ENCODE results near the gene ROGDI.

ROGDI gene, protein sequence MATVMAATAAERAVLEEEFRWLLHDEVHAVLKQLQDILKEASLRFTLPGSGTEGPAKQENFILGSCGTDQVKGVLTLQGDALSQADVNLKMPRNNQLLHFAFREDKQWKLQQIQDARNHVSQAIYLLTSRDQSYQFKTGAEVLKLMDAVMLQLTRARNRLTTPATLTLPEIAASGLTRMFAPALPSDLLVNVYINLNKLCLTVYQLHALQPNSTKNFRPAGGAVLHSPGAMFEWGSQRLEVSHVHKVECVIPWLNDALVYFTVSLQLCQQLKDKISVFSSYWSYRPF

DNA sequence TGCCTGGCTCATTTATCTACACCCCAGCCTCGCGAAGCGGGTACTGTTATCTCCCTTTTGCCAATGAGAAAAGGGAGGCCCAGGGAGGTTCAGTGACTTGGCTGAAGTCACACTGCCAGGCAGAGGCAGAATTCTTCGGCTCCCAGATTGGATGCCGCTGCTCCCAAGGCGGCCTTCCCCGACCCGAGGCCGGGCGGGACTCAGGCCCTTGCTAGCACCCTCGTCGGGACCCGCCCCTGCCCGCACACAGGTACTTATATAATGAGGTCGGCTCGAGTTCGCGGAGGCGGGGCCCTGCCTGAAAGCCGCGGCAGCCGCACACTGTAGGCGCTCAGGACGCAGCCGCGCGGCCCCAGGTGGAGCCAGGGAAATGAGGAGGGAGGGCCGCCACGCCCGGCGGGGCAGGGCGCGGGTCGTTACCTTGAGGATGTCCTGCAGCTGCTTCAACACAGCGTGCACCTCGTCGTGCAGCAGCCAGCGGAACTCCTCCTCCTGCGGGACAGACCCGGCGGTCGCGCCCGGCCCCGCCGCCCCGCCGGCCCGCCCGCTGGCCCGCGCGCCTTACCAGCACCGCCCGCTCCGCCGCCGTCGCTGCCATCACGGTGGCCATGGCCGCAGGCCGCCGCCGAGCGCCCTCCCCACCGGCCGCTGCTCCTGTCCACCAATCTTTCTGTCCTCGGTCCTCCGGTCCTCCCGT is at the start of gene ROGDI:
Gene ROGDI, minus strand, starts transcription at position 672 of the 697 bp plus-strand sequence. Its CDS starts 62 bp downstream, at position 610.
- Mint-ChIP-seq H3K4me3 (peak within 1 kb of the TSS; percentile 92), H3K4me1 (ENCODE audit: low read depth) (peaks cover 63% of the 10 kb centered on the region), H3K36me3 (ENCODE audit: low read depth) (peaks cover 86% of the 10 kb centered on the region), H3K27ac (peak within 1 kb of the TSS; percentile 97), H3K27me3 (no peaks in the 10 kb centered on the region), H3K9me3 (no peaks in the 10 kb centered on the region)
- intact Hi-C loops (cut with micrococcal nuclease), result loop anchor here (2.0 to 5.0 kb wide), 2 partner anchors 45 to 67 kb away; partner anchors contain the start of genes ANKS3, DNAAF8, GLYR1 and UBN1

GRCh38 chr16:4850211-4850610 is 47.8 kb upstream of the ROGDI start:
- peaks cover 53% of the 10 kb centered on the region for H3K4me1 Mint-ChIP-seq (ENCODE audit: low read depth)
- H3K27ac Mint-ChIP-seq, result no peak overlapping the region
- H3K36me3 Mint-ChIP-seq (ENCODE audit: low read depth), result peaks cover 60% of the 10 kb centered on the region
- no peaks in the 10 kb centered on the region for H3K9me3 Mint-ChIP-seq
- intact Hi-C loops (cut with micrococcal nuclease), result no loop called here
- H3K4me3 Mint-ChIP-seq, result no peak overlapping the region
- H3K27me3 Mint-ChIP-seq, result no peaks in the 10 kb centered on the region

DNA sequence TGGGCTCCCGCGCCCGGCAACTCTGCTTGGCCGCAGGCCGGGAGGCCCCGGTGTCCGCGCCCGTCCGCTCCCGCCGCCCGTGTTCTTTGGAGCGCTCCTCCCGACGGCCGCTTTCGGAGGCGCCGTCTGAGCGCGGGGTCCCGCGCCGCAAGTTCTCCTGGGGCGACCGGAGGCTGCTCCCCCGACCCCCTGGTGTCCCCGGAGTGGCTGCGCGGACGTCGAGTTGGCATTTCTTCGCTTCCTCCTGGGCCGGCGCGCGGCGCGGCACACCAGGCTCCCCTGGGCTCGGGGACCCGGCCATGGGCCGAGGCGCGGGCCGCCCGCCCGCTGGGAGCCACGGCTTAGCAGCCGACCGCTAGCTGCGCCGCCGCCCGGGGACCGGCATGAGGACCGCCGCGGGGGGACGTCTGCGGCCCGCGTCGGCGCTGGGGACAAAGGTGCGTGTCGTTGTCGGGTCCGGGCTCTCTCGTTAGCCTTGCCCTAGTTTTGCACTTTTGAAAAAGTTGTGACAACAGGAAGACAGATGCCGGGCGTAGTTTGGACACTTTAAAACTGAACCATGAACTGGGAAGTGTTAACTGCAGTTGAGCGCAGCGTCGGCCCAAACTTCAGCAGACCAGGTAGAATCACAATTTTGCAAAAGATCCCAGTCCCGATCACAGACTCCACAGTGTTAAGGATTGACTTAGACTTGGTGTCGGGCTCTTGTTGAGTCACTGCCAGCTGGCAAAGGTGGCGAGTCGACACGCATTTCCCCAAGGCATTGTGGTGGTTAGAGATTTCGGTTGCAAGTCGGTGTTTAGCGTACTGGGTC is 45.5 kb upstream of the ROGDI start:
- intact Hi-C loops (cut with micrococcal nuclease), result loop anchor here (1.0 to 10.0 kb wide), 4 partner anchors 46 to 227 kb away; partner anchors contain the start of genes ALG1, ROGDI and ZNF500
- no peaks in the 10 kb centered on the region for H3K9me3 Mint-ChIP-seq
- H3K27me3 Mint-ChIP-seq, result no peaks in the 10 kb centered on the region
- peaks cover 57% of the 10 kb centered on the region for H3K36me3 Mint-ChIP-seq (ENCODE audit: low read depth)
- peaks cover 53% of the 10 kb centered on the region for H3K4me1 Mint-ChIP-seq (ENCODE audit: low read depth)
- peak overlapping the region; percentile 99 for H3K4me3 Mint-ChIP-seq
- peak overlapping the region; percentile 95 for H3K27ac Mint-ChIP-seq

DNA sequence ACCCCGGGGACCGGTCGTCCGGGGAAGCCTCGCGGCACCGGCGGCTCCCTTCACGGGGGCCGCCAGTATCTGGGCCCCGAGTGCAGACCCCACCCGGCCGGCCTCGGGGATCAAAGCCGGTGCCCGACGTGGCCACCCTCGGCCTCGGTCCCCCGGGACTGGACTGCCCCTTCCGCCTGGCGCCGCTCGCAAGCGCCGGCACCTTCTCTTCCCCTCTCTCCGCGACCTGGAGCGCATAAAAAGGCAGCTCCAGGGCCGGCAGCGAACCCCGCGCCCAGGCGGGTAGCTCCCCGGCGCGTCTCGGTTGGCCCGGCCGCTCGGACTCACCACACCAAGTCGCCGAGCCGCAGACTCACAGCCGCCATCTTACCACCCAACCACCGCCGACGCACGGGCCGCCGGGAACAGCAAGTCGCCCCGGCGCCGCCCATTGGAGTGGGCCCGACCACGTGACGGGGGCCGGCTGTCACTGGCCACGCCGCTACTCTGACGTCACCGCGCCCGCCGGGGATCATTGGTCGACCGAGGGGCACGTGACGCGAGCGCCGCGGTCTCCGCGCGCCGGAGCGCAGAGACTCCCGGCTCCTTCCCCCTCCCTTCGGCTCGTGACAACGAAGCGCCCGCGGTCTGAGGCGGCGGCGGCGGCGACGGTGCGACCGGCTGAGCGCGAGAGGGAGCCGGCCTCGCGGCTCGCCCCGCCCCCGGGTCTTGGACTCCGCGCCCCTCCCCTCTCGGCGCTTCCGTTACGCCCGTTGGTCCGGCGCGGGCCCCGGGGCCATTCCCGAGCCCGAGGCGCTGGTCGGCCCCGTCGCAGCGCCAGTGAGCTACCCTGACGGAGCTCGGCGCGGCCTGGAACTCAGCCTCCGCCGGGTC is 44.7 kb upstream of the ROGDI start, which contains the start of the genes GLYR1 and UBN1:
Gene GLYR1, minus strand, starts transcription at position 388 of the 873 bp plus-strand sequence. Its CDS starts 23 bp downstream, at position 365.
Gene UBN1, plus strand, starts transcription at position 581 of the 873 bp plus-strand sequence. CDS start 5,437 bp downstream, outside the sequence.
- no peaks in the 10 kb centered on the region for H3K9me3 Mint-ChIP-seq
- peak within 1 kb of the TSS; percentile 95 for H3K27ac Mint-ChIP-seq
- H3K36me3 Mint-ChIP-seq (ENCODE audit: low read depth), result peaks cover 60% of the 10 kb centered on the region
- peak within 1 kb of the TSS; percentile 99 for H3K4me3 Mint-ChIP-seq
- no peaks in the 10 kb centered on the region for H3K27me3 Mint-ChIP-seq
- peaks cover 45% of the 10 kb centered on the region for H3K4me1 Mint-ChIP-seq (ENCODE audit: low read depth)
- intact Hi-C loops (cut with micrococcal nuclease), result loop anchor here (1.0 to 10.0 kb wide), 4 partner anchors 45 to 228 kb away; partner anchors contain the start of genes ALG1, ROGDI and ZNF500

DNA sequence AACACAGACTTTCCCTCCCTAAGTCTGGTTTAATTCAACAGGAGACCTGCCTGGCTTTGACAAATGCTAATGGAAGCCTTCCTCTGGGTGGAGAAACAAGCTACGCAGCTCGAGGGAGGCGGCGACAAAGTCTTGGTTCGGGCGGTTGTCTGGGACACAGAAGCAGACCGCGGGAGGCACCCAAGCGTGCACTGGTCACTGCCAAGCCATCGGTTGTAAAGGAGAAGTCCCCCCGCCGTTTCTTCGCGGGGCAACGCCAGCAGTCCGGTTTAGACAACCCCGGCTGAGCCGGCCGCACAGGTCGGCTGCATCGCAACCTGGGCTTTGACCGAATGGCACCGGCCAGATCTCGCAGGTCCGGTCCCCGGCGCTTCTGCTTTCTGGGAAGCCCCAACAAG is 44.1 kb upstream of the ROGDI start:
- intact Hi-C loops (cut with micrococcal nuclease), result loop anchor here (2.0 to 10.0 kb wide), 3 partner anchors 44 to 228 kb away; partner anchors contain the start of genes ALG1 and ROGDI
- Mint-ChIP-seq H3K27me3 (no peaks in the 10 kb centered on the region), H3K4me1 (ENCODE audit: low read depth) (peaks cover 39% of the 10 kb centered on the region), H3K27ac (peak overlapping the region; percentile 95), H3K9me3 (no peaks in the 10 kb centered on the region), H3K36me3 (ENCODE audit: low read depth) (peaks cover 66% of the 10 kb centered on the region), H3K4me3 (peak overlapping the region; percentile 99)

- Mint-ChIP-seq H3K9me3 (no peaks in the 10 kb centered on the region), H3K36me3 (ENCODE audit: low read depth) (peaks cover 97% of the 10 kb centered on the region), H3K4me3 (no peak overlapping the region), H3K27ac (no peak overlapping the region), H3K27me3 (no peaks in the 10 kb centered on the region), H3K4me1 (ENCODE audit: low read depth) (peaks cover 8% of the 10 kb centered on the region)
- intact Hi-C loops (cut with micrococcal nuclease), result loop anchor here (10.0 kb wide), 1 partner anchor 234 kb away; the partner anchor contains the start of gene ALG1
Observed at GRCh38 chr16:4840984-4841383, 38.6 kb upstream of the ROGDI start.

DNA sequence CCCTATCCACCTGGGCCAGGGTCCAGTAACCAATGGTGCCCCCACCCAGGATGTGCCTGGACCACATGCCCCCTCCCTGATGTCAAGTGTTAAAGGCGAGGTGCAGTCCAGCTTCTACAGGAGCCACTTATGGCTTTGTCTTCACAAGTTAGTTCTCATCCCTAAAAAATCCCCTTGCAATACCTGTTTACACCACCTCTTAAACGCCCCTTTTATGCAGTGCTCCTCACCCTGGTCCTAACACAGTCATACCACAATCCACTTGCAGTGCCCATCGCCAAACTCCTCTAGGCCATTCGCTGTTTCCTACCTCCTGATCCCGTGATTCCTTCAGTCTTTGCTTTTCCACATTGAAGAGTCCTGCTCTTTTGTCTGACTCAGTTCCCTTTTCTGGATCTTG is 37.5 kb upstream of the ROGDI start:
- Mint-ChIP-seq H3K4me1 (ENCODE audit: low read depth) (no peaks in the 10 kb centered on the region), H3K27me3 (no peaks in the 10 kb centered on the region), H3K27ac (no peak overlapping the region), H3K36me3 (ENCODE audit: low read depth) (peaks cover 97% of the 10 kb centered on the region), H3K4me3 (no peak overlapping the region), H3K9me3 (no peaks in the 10 kb centered on the region)
- intact Hi-C loops (cut with micrococcal nuclease), result loop anchor here (10.0 kb wide), 1 partner anchor 235 kb away; the partner anchor contains the start of gene ALG1

DNA sequence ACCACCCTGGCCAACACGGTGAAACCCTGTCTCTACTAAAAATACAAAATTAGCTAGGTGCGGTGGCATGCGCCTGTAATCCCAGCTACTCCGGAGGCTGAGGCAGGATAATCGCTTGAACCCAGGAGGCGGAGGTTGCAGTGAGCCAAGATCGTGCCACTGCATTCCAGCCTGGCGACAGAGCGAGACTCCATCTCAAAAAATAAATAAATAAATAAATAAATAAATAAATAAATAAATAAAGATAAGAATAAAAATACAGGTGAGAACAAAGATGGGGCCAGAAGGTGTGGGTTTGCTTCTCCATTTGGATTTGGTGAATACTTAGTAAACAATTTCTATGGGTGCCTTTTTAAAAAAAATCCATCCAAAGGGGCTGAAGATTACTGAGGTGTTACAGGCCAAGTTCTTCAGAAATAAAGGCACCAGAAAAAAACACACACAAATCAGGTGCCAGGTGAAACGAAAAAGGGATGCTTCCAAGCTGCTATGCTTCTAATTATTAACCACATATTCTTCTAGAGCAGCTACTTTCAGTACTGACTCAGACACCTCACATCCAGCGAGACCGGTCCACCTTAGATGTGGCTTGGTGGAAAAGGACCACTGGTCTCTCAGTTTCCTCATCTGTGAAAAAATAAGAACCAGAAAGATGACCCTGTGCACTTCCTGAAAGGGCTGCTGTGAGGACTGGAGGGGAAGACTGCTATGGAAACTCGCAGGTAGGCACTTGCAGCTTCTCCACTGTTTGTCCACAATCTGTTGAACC is 35.5 kb upstream of the ROGDI start:
- peaks cover 99% of the 10 kb centered on the region for H3K36me3 Mint-ChIP-seq (ENCODE audit: low read depth)
- no peaks in the 10 kb centered on the region for H3K4me1 Mint-ChIP-seq (ENCODE audit: low read depth)
- H3K9me3 Mint-ChIP-seq, result no peaks in the 10 kb centered on the region
- no peak overlapping the region for H3K27ac Mint-ChIP-seq
- H3K27me3 Mint-ChIP-seq, result no peaks in the 10 kb centered on the region
- intact Hi-C loops (cut with micrococcal nuclease), result no loop called here
- H3K4me3 Mint-ChIP-seq, result no peak overlapping the region

DNA sequence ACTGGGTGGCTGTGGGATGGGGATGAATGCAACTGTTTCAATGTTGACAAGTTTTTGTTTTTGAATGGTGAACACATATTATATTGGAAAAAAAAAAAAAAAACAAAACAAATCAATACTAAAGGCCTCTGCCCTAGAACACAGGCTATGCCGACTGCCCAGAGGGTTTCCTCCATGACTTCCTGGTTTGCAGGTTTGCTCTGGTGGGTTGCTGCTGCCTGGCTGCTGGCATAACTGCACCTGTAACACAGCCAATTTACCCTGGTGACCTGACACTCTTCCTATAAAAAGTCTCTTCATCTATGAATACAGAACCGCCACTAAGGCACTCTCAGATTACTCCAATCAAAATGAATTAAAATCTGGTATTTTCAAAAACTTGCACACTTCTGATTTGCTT is 34.3 kb upstream of the ROGDI start:
- H3K27ac Mint-ChIP-seq, result no peak overlapping the region
- no peaks in the 10 kb centered on the region for H3K4me1 Mint-ChIP-seq (ENCODE audit: low read depth)
- H3K4me3 Mint-ChIP-seq, result no peak overlapping the region
- intact Hi-C loops (cut with micrococcal nuclease), result no loop called here
- peaks cover 99% of the 10 kb centered on the region for H3K36me3 Mint-ChIP-seq (ENCODE audit: low read depth)
- H3K9me3 Mint-ChIP-seq, result no peaks in the 10 kb centered on the region
- no peaks in the 10 kb centered on the region for H3K27me3 Mint-ChIP-seq

DNA sequence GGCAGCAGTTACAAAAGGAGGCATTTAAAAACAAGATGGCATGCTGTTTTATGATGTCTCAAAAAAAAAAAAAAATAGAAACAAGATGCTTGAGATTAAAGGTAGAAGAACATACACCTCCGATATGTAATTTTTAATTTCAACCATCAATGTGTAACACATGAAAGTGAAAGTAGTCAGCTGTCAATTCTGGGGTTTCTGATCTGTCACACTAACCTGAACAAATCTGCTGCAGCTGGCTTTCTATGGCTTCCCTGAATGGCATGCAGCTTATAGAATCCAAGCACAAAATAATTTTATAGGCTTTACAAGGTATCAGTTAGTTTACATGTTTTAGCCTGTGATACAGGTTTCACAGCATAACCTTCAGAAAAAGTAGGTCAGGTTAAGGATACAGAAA is 31.2 kb upstream of the ROGDI start:
- H3K27me3 Mint-ChIP-seq, result no peaks in the 10 kb centered on the region
- H3K9me3 Mint-ChIP-seq, result no peaks in the 10 kb centered on the region
- H3K36me3 Mint-ChIP-seq (ENCODE audit: low read depth), result peaks cover 99% of the 10 kb centered on the region
- H3K4me1 Mint-ChIP-seq (ENCODE audit: low read depth), result no peaks in the 10 kb centered on the region
- no peak overlapping the region for H3K27ac Mint-ChIP-seq
- no peak overlapping the region for H3K4me3 Mint-ChIP-seq
- intact Hi-C loops (cut with micrococcal nuclease), result no loop called here

GRCh38 chr16:4832698-4833343 is 30.4 kb upstream of the ROGDI start:
- no peak overlapping the region for H3K4me3 Mint-ChIP-seq
- H3K27ac Mint-ChIP-seq, result no peak overlapping the region
- no peaks in the 10 kb centered on the region for H3K27me3 Mint-ChIP-seq
- intact Hi-C loops (cut with micrococcal nuclease), result no loop called here
- no peaks in the 10 kb centered on the region for H3K4me1 Mint-ChIP-seq (ENCODE audit: low read depth)
- H3K9me3 Mint-ChIP-seq, result no peaks in the 10 kb centered on the region
- H3K36me3 Mint-ChIP-seq (ENCODE audit: low read depth), result peaks cover 99% of the 10 kb centered on the region

DNA sequence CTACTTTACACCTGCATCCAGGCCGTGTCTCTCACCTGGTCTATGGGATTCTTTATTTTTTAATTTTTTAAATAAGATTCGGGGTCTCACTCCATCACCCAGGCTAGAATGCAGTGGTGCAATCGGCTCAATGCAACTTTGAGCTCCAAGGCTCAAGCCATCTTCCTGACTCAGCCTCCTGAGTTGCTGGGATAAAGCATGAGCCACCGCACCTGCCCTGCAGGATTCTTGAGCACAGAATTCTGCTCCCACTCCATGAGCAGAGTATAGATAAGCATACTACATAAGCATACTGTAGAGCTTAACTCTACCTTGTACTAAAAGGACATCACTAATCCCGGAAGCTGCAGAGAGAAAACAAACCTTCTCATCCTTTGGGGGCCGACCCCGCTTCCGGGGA is 29.2 kb upstream of the ROGDI start:
- intact Hi-C loops (cut with micrococcal nuclease), result no loop called here
- H3K27ac Mint-ChIP-seq, result no peak overlapping the region
- H3K4me3 Mint-ChIP-seq, result no peak overlapping the region
- peaks cover 99% of the 10 kb centered on the region for H3K36me3 Mint-ChIP-seq (ENCODE audit: low read depth)
- H3K9me3 Mint-ChIP-seq, result no peaks in the 10 kb centered on the region
- no peaks in the 10 kb centered on the region for H3K27me3 Mint-ChIP-seq
- H3K4me1 Mint-ChIP-seq (ENCODE audit: low read depth), result no peaks in the 10 kb centered on the region

Measured in dendritic cell treated with granulocyte-macrophage colony-stimulating factor and Interleukin-4, amounts not matched to agents 40 ng/mL and 50 ng/mL, for 4 days (primary cell).